Adrenal gland (tissue), 5 donors: Measurements from ENCODE around the gene DYNLL1.

Experiments
- POLR2A ChIP-seq, 2 donors: fragments of 450-650 bp; IDR thresholded peaks; one replicate each; pipeline ENCODE4 v1.6.1; 2017; ENCODE audit warnings: antibody characterized with exemption in 2 of 2, mild to moderate bottlenecking in 2 of 2, moderate library complexity in 1 of 2
- TF ChIP-seq, protein P1 (sequence below), 6 experiments: fragments of 450-650 bp in 4 of 6; fragments of 200-600 bp in 2 of 6; sonication (generic) in 1 of 6; IDR thresholded peaks; 1 replicate in 5 of 6; 2 replicates in 1 of 6; pipeline versions ENCODE4 v1.5.1 to v1.8.0; 2016 to 2021; ENCODE audit warnings: antibody characterized with exemption in 6 of 6, mild to moderate bottlenecking in 2 of 6, moderate library complexity in 1 of 6
- donor health status: DM: no; HTN: no; CAD: no.

DNA sequence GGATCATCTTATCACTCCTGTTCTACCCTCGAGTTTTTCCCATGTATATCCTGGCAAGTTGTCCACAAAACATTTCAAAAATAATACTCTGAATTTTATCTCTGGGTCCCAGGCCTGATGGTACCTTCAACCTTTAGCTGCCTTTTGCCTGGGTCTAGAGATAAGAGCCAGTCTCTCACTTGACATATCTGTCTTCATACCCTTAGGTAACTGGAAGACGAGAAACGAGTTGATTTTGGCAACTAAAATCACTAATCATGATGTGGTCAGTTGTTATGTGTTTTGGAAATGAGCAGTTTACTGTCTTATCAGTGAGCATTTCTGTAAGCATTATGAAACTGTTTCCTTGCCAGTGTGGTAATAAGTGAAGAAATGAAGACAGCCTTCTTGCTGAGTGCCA is 44.5 kb downstream of the DYNLL1 start:
- TF ChIP-seq, protein P1, sequence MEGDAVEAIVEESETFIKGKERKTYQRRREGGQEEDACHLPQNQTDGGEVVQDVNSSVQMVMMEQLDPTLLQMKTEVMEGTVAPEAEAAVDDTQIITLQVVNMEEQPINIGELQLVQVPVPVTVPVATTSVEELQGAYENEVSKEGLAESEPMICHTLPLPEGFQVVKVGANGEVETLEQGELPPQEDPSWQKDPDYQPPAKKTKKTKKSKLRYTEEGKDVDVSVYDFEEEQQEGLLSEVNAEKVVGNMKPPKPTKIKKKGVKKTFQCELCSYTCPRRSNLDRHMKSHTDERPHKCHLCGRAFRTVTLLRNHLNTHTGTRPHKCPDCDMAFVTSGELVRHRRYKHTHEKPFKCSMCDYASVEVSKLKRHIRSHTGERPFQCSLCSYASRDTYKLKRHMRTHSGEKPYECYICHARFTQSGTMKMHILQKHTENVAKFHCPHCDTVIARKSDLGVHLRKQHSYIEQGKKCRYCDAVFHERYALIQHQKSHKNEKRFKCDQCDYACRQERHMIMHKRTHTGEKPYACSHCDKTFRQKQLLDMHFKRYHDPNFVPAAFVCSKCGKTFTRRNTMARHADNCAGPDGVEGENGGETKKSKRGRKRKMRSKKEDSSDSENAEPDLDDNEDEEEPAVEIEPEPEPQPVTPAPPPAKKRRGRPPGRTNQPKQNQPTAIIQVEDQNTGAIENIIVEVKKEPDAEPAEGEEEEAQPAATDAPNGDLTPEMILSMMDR (IDR thresholded peaks at IDR 0.05): no peak
- peak in 1 of 2 donors; percentile 38 for TF ChIP-seq POLR2A (IDR thresholded peaks at IDR 0.05)
